GM18499 (cell line): ENCODE measurements around the gene ECI2.
"Not testable (repeated sequence)": the region's sequence is repeated elsewhere in the genome, so short reads cannot be mapped to it uniquely, and the experiment has no call there.

Experiments
- ATAC-seq: cut with Tn5 transposase; IDR thresholded peaks from one replicate; pipeline ENCODE4 v1.9.1; 2021; ENCODE audit warnings: moderate number of reproducible peaks; ENCODE audit not compliant: insufficient read depth, unreplicated experiment

The ECI2 gene

DNA sequence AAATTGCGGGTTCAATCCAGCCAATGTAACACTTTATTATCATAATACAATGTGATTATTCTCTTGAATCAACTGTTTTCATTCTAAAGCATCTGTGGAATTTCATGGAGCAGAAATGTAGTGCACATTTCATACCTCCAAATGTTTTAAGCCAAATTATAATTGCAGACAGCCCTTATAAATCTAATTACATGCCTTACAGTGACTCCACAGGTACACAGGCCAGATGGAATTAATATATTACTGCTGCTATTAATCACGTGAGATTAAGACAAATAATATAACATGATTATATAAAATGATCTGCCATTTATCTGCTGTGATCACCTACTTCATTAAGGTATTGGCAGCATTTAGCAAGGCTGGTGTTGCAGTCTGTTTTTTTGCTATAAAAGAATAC lies 9.7 kb upstream of the ECI2 start:
- no peak for ATAC-seq

DNA sequence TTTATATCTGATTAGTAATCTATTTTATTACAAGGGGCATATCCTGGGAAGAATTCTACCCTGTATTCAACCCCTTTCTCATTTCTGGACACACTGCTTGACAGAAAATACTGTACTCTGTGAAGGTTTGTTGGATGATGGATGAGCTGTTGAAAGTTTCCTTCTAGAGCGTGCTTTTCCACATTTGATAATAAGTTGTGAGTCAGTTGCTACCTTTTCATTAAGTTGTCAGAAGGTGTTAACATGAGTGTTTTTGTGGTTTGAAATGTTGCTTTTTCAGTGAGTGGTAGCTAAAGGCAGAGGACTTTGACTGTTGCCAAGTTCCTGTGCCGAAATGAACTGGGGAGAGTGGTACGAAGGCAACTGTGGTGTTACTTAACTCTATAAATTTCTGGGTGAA lies 3.9 kb upstream of the ECI2 start:
- no peak for ATAC-seq

DNA sequence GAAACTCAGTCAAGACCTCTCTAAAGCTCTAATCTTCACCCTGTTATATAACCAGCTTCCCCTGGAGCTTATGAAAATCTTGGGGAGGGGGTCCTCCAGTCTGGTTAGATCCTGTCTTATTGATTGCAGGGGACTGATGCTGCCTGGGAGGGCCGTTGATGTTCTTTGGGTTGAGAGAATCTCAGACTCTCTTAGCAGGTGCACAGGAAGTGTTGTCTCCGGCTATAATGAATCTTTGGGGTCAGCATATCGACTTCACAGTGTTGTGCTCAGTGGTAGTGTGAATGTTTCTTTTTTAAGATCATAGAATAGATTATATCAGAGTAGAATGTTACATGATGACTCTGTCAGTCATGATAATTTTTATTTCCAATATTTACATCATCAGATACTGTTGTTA lies 2.8 kb upstream of the ECI2 start:
- no peak for ATAC-seq

- ATAC-seq = no peak
Measured at GRCh38 chr6:4136354-4136831, 1.0 kb upstream of the ECI2 start.

- no peak for ATAC-seq
Measured at GRCh38 chr6:4135665-4136353, 434 bp upstream of the ECI2 start.

DNA sequence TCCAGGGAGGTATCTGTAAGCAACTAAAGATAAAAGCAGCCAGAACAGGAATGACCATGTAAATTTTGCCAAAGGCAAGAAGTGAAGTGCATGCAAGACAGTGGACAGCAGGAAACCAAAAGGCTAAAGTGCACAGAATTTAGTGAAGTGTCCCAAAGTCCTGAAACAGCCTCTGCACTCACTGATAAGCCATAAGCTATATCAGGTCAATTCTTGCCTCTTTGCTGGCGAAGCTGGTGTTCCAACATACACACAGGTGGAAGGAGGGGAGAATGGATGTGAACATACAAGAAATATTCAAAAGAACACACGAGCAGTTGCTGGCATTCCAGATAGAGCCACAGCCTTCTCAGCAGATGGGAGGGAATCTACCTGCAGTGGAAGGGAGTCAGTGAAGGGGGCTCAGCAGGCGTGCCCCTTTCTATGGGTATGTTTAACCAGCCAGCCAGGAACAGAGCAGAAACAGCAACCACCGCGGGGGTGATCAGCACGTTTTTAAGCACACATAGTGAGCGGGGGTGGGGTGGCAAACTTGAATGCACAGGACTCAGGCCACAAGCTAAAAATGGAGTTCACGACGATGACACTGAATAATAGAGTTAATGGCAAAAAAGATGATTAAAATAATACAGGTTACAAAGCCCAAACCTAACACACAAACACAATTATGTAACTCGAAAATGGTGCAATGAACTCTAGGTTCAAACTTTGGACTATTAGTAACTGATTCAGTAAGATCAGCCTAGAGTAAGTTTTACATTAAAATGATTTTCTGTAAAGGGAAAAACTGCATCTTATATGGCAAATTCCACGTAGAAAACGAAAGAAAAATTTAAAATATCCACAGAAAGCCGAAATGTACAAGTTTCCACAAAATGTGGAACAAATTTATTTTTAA lies 1.2 kb downstream of the ECI2 start:
- no peak for ATAC-seq

GRCh38 chr6:4130357-4130987 lies 4.9 kb downstream of the ECI2 start:
- no peak for ATAC-seq

DNA sequence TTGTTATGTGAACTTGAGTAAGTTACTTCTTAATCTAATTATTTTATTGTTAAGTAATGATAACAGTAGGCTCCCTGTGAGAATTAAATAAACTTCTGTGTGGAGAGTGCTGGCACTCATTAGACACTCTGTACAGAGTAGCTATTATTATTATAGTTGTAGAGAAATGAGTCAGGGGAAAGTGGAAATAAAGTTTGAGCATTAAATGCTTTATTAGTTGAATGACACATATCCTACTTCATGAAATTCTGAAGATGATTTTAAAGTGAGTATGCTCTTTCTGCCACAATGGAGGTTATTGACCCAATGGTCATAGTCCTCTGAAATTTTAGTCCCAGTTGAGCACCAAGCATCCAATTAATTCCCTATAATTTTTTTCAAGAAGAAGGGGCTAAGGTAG lies 5.9 kb downstream of the ECI2 start:
- no peak for ATAC-seq

DNA sequence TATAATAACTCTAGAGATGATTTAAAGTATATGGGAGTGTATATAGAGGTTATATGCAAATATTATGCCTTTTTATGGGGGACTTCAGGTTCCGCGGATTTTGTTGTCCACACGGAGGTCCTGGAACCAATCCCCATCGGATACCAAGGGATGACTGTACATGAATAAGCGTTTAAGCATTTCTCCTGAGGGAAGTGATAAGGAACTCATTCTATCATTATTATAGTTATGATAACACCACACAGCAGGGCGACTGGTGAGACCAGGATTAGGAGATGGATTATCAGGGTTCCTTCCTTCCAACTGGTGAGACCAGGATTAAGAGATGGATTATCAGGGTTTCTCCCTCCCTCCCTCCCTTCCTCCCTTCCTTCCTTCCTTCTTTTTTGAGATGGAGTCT lies 6.6 kb downstream of the ECI2 start:
- ATAC-seq = no peak

GRCh38 chr6:4128072-4128471 lies 7.3 kb downstream of the ECI2 start:
- ATAC-seq = no peak

DNA sequence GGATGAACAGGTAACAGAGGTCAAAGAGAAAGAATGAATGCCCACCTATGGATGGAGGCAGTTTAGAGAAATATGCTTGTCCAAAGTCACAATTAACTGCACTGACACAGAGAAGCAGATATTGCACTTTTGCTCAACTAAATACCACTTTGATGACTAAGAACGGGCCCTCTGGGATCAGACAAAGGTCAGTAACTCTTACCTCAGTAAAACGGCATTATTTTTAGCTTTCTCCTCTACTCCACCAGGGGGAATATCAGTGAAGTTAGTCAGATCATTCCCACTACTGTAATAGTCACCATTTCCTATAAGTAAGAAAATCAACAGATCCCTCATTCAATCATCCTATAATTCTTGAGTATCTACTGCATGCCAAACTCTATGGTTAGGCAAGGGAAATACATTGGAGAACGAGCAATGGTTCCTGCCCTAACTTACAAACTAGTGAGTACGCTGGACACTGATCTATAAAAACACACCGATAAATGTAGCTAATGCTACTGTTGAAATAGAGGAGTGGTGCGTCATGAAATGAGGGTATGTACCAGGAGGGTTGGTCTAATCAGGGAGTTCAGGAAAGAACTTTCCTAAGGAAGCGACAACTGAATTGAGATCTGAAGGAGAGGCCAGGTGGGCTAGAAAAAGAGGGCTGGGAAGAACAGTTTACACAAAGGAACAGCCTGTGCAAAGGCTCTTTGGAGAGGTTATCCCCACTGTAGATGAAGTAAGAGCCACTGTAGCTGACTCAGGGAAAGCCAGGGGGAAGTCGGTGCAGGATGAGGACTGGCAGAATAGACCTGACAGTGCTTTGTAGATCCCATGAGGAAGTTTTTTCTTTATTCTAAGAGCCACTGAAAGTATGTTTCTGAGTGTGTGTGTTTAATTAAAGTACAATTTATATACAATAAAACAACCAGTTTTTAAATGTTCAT lies 9.2 kb downstream of the ECI2 start:
- ATAC-seq = no peak

DNA sequence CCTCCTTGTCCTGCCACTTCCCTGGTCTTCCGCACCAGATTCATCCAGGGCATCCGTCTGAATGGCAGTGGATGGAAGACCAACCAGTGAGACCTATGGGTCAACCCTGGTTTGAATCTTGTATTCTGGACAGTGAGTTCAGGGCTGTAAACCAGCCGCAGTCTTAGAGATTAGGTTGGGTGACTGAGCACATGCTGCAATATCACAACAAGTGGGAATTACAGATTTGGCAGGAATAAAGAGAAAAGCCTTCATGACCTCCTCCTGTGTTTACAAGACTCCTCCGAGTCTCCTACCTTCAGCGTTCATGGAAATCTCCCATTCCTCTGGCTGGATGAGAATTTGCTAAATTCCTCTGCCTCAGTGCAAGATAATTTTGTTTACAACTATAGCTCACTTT lies 9.9 kb downstream of the ECI2 start:
- ATAC-seq = no peak

- ATAC-seq = no peak
Measured at GRCh38 chr6:4124351-4124750, 11.0 kb downstream of the ECI2 start.

- no peak for ATAC-seq
Measured at GRCh38 chr6:4115741-4116140, 19.6 kb downstream of the ECI2 start.

- ATAC-seq = no peak
Measured at GRCh38 chr6:4114123-4114522, 21.3 kb downstream of the ECI2 start.

DNA sequence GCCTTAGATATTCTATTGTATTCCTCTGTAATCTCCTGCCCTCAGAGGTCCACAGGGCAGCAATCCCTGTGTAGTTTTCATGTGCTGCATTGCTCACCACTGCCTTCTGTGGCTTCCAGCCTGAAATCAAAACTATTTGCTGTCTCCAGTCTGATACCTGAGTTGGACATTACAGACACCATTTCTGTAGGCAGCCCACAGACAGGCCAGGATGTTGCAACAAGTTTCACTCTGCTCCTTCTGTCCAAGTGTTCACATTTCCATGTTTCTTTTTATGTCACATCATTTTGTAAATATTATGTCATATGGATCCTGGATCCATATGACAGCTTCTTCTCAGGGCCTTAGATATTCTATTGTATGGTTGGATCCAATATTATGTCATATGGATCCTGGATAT lies 21.7 kb downstream of the ECI2 start:
- ATAC-seq = no peak

- no peak for ATAC-seq
Measured at GRCh38 chr6:4112366-4112765, 23.0 kb downstream of the ECI2 start.

GRCh38 chr6:4109363-4109815 lies 26.0 kb downstream of the ECI2 start:
- not testable (repeated sequence) for ATAC-seq

- ATAC-seq = no peak
Measured at GRCh38 chr6:4108561-4109093, 26.7 kb downstream of the ECI2 start.

- no peak for ATAC-seq
Measured at GRCh38 chr6:4107873-4108272, 27.5 kb downstream of the ECI2 start.
